ENCODE results near the gene GPC5. TPM values are rescaled to one million over a fixed set of nuclear protein-coding genes. Genes with fewer than 3 reads are reported as not detected.

GPC5 gene
- total and polyA plus RNA-seq, 7 donors = 0.23 TPM; not detected in 6

DNA sequence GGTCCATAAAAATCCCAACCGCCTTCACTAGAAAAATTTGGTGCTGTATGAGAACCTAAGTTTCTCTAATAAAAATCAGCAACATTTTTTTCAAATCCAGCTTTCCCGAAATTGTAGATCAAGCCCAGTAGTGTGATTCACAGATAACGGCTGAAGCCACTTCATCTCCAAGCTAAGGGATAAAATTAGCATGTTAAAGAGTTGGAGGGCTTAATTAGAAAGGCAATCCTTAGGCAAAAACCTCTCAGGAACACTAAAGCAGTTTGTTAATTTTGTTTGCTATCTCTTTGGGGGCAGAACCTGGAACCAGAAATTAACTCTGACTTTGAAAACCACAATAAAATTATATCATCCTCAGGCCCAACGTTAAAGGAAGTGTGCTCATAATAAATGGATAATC lies 820.2 kb downstream of the GPC5 start:
- Histone ChIP-seq H3K4me1 (no peaks in the 10 kb centered on the region), H3K4me3 (no peak overlapping the region), H3K27me3 (ENCODE audit: insufficient read depth in 3 of 3, low read length in 2 of 3) (no peaks in the 10 kb centered on the region), H3K36me3 (ENCODE audit: insufficient read depth in 1 of 2, low read depth in 1 of 2) (no peaks in the 10 kb centered on the region), H3K9me3 (no peaks in the 10 kb centered on the region), H3K27ac (no peak overlapping the region)
- WGBS, 3 donors = 59 to 63% (median 61%) methylated on average over 4 of the region's 4 CpGs
- ATAC-seq (no peak), DNase-seq (no peak)
- intact Hi-C loops (cut with DNase I) = no loop called here
- TF ChIP-seq, protein P1, sequence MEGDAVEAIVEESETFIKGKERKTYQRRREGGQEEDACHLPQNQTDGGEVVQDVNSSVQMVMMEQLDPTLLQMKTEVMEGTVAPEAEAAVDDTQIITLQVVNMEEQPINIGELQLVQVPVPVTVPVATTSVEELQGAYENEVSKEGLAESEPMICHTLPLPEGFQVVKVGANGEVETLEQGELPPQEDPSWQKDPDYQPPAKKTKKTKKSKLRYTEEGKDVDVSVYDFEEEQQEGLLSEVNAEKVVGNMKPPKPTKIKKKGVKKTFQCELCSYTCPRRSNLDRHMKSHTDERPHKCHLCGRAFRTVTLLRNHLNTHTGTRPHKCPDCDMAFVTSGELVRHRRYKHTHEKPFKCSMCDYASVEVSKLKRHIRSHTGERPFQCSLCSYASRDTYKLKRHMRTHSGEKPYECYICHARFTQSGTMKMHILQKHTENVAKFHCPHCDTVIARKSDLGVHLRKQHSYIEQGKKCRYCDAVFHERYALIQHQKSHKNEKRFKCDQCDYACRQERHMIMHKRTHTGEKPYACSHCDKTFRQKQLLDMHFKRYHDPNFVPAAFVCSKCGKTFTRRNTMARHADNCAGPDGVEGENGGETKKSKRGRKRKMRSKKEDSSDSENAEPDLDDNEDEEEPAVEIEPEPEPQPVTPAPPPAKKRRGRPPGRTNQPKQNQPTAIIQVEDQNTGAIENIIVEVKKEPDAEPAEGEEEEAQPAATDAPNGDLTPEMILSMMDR (IDR thresholded peaks at IDR 0.05) = no peak

DNA sequence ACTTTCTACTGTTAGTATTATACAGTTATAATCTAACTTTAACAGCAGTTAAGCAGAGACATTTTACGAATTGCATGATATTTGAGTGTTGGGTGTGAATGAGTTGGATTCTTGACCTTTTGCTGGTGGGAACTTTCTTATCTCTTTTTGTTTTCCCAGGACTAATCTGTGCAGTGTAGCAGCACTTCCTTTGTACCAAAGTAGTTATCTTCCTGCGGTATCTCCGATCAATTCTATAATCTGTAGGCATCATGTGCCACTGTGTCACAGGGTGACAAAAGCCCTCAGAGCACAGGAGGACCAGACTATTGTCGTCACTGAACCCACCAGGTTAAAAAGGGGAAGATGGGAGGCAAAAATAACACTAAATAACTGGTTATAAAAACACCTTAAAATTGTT lies 823.5 kb downstream of the GPC5 start:
- Histone ChIP-seq H3K36me3 (ENCODE audit: insufficient read depth in 1 of 2, low read depth in 1 of 2) (no peaks in the 10 kb centered on the region), H3K4me3 (no peak overlapping the region), H3K27ac (no peak overlapping the region), H3K4me1 (no peaks in the 10 kb centered on the region), H3K9me3 (no peaks in the 10 kb centered on the region), H3K27me3 (ENCODE audit: insufficient read depth in 3 of 3, low read length in 2 of 3) (no peaks in the 10 kb centered on the region)
- DNase-seq (no peak), ATAC-seq (no peak)
- intact Hi-C loops (cut with DNase I) = no loop called here
- 54 to 66% (median 62%) methylated on average over 4 of the region's 4 CpGs for WGBS, 3 donors
- TF ChIP-seq, protein P1 (IDR thresholded peaks at IDR 0.05) = no peak

DNA sequence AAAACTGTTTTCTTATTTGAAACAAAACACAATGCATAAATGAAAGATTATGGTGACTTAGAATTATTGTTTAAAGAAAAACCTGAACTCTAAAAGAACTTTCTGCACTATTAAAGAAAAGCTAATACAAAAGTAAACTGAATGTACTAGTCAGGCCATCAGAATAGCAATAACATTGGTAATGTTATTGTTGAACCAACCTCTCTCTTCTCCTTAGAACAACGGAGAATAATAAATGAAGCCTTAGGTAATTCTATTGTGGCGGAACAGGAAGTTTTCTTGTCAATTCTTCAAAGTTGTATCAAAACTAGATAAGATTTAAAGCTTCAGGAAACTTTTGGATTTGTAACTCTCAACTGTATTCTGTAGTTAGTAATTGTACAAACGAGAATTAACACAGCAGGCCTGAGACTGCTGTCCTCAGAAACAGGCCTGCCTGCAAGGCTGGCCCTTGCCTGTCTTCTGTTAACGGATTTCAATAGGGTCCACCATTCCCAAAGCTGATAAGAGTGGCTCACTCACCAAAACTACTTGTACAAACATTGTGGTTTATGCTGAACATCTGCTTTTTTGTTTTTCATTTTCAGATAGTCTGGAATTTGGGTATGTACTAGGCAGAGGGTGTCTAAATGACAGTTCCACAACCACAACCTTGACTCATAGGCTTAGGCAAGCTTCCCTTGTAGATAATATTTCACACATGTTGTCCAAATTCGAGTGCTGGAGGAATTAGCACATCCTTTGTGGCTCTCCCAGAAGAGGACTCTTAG lies 825.8 kb downstream of the GPC5 start:
- Histone ChIP-seq H3K27ac (no peak overlapping the region), H3K36me3 (ENCODE audit: insufficient read depth in 1 of 2, low read depth in 1 of 2) (no peaks in the 10 kb centered on the region), H3K4me1 (no peaks in the 10 kb centered on the region), H3K9me3 (no peaks in the 10 kb centered on the region), H3K27me3 (ENCODE audit: insufficient read depth in 3 of 3, low read length in 2 of 3) (no peaks in the 10 kb centered on the region), H3K4me3 (no peak overlapping the region)
- TF ChIP-seq, protein P1 (IDR thresholded peaks at IDR 0.05) = no peak
- 49 to 55% (median 53%) methylated on average over 5 of the region's 5 CpGs for WGBS, 3 donors
- DNase-seq (no peak), ATAC-seq (peak in 3 of 4 donors; percentile 57 to 63 (median 61))
- intact Hi-C loops (cut with DNase I) = no loop called here

DNA sequence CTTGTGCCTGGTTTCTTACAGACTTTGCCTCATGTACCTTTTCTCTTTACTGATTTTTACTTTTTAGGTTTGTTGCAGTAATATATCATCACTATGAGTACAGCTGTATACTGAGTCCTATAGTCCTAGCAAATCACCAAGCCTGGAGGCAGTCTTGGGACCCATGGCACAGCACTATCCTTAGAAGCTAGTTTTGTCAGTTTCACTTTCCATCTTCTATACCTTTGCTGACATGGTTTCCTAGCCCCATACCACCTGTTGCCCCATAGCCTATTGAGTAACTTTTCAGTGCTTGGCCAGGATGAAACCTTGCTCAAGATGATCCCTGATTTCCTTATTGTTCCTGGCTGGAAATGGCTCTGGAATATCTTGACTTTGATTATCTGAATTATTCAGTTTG lies 826.4 kb downstream of the GPC5 start:
- Histone ChIP-seq H3K36me3 (ENCODE audit: insufficient read depth in 1 of 2, low read depth in 1 of 2) (no peaks in the 10 kb centered on the region), H3K4me3 (no peak overlapping the region), H3K27ac (no peak overlapping the region), H3K27me3 (ENCODE audit: insufficient read depth in 3 of 3, low read length in 2 of 3) (no peaks in the 10 kb centered on the region), H3K9me3 (no peaks in the 10 kb centered on the region), H3K4me1 (no peaks in the 10 kb centered on the region)
- TF ChIP-seq, protein P1 (IDR thresholded peaks at IDR 0.05) = no peak
- intact Hi-C loops (cut with DNase I) = no loop called here
- DNase-seq = no peak
- no peak for ATAC-seq

DNA sequence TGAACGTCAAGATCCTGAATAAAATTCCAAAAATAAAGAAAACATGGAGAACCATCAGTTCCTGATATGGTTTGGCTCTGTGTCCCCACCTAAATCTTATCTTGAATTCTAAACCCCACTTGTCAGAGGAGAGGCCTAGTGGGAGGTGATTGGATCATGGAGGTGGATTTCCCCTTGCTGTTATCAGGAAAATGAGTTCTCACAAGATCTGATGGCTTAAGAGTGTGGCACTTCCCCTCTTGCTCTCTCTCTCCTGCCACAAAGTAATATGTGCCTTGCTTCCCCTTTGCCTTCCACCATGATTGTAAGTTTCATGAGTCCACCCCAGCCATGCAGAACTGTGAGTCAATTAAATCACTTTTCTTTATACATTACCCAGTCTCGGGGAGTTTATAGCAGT lies 827.4 kb downstream of the GPC5 start:
- 66 to 67% (median 66%) methylated on average over 2 of the region's 2 CpGs for WGBS, 3 donors
- TF ChIP-seq, protein P1 (IDR thresholded peaks at IDR 0.05) = no peak
- no peak overlapping the region for H3K27ac ChIP-seq
- no peaks in the 10 kb centered on the region for H3K27me3 ChIP-seq (ENCODE audit: insufficient read depth in 3 of 3, low read length in 2 of 3)
- no peaks in the 10 kb centered on the region for H3K4me1 ChIP-seq
- intact Hi-C loops (cut with DNase I) = no loop called here
- H3K9me3 ChIP-seq = no peaks in the 10 kb centered on the region
- no peaks in the 10 kb centered on the region for H3K36me3 ChIP-seq (ENCODE audit: insufficient read depth in 1 of 2, low read depth in 1 of 2)
- no peak for ATAC-seq
- no peak overlapping the region for H3K4me3 ChIP-seq
- DNase-seq = no peak
